ENCODE data around the gene DOK5.

Gene DOK5

DNA sequence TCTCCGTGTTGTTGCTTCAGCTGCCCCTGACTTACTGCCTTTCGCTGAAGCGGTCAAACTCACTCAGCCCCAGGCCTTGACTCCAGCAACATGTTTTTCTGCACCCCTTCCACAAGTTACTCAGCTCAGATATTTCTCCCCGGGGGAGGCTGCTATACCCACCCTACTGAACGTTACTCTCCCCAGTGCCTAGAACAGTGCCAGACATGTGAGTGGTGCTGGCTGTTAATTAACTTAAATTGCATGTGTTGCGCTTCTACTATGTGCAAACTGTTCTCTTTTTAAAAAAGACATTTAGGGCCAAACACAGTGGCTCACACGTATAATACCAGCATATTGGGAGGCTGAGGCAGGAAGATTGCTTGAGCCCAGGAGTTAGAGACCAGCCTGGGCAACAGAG, 41.2 kb upstream of the DOK5 start:
- TF ChIP-seq NFIC (IDR thresholded peaks at IDR 0.05) (no peak), FOXM1 (IDR thresholded peaks at IDR 0.05; ENCODE audit: borderline replicate concordance, low read depth) (no peak), EP300 (IDR thresholded peaks at IDR 0.05; ENCODE audit: borderline replicate concordance) (no peak), TAF1 (IDR thresholded peaks at IDR 0.05; ENCODE audit: low read depth) (no peak), TEAD4 (IDR thresholded peaks at IDR 0.05) (no peak), EGR1 (IDR thresholded peaks at IDR 0.05) (no peak), TCF12 (IDR thresholded peaks at IDR 0.05; ENCODE audit: low read depth) (no peak), RAD21 (IDR thresholded peaks at IDR 0.05; ENCODE audit: low read depth) (no peak), ZBTB7A (IDR thresholded peaks at IDR 0.05; ENCODE audit: low read depth) (no peak), CREB1 (IDR thresholded peaks at IDR 0.05; ENCODE audit: low read depth) (no peak), YY1 (IDR thresholded peaks at IDR 0.05; ENCODE audit: low read depth) (no peak)
- TF ChIP-seq, protein P1, sequence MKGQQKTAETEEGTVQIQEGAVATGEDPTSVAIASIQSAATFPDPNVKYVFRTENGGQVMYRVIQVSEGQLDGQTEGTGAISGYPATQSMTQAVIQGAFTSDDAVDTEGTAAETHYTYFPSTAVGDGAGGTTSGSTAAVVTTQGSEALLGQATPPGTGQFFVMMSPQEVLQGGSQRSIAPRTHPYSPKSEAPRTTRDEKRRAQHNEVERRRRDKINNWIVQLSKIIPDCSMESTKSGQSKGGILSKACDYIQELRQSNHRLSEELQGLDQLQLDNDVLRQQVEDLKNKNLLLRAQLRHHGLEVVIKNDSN (IDR thresholded peaks at IDR 0.05), result no peak

DNA sequence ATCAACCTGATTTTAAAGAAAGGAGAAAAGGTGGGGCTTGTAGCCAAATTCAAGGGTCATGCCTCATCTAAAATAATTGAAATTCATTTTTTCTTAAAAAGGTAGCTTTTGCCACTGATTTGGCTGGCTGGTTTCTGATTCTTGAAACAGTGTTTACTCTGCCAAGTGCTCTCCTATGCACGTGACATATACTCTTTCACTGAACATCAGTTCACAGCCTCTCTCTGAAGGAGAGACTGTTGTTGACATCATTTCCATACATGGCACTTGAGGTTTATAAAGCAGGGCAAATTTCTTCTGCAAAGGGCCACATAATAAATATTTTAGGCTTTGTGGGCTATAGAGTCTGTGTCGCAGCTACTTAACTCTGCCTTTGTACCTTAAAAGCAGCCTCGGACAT, 40.4 kb upstream of the DOK5 start:
- TF ChIP-seq, protein P1 (IDR thresholded peaks at IDR 0.05), result no peak
- TF ChIP-seq, protein P2, sequence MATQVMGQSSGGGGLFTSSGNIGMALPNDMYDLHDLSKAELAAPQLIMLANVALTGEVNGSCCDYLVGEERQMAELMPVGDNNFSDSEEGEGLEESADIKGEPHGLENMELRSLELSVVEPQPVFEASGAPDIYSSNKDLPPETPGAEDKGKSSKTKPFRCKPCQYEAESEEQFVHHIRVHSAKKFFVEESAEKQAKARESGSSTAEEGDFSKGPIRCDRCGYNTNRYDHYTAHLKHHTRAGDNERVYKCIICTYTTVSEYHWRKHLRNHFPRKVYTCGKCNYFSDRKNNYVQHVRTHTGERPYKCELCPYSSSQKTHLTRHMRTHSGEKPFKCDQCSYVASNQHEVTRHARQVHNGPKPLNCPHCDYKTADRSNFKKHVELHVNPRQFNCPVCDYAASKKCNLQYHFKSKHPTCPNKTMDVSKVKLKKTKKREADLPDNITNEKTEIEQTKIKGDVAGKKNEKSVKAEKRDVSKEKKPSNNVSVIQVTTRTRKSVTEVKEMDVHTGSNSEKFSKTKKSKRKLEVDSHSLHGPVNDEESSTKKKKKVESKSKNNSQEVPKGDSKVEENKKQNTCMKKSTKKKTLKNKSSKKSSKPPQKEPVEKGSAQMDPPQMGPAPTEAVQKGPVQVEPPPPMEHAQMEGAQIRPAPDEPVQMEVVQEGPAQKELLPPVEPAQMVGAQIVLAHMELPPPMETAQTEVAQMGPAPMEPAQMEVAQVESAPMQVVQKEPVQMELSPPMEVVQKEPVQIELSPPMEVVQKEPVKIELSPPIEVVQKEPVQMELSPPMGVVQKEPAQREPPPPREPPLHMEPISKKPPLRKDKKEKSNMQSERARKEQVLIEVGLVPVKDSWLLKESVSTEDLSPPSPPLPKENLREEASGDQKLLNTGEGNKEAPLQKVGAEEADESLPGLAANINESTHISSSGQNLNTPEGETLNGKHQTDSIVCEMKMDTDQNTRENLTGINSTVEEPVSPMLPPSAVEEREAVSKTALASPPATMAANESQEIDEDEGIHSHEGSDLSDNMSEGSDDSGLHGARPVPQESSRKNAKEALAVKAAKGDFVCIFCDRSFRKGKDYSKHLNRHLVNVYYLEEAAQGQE (IDR thresholded peaks at IDR 0.05; ENCODE audit: low read depth), result no peak

DNA sequence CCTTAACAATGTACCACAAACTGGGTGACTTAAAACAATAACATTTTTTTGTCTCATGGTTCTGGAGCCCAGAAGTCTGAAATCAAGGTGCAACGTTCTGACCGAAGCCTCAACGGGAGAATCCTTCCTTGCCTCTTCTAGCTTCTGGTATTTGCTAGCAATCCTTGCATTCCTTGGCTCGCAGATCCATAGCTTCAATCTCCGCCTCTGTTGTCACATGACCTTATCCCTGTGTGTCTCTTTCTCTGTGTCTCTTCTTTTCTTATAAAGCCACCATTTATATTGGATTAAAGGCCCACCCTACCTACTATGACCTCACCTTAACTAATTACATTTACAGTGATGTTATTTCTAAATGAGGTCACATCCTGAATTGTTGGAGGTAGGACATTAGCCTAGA, 37.2 kb upstream of the DOK5 start:
- TF ChIP-seq, protein P2 (IDR thresholded peaks at IDR 0.05; ENCODE audit: low read depth), result no peak
- TF ChIP-seq, protein P3, sequence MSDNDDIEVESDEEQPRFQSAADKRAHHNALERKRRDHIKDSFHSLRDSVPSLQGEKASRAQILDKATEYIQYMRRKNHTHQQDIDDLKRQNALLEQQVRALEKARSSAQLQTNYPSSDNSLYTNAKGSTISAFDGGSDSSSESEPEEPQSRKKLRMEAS (IDR thresholded peaks at IDR 0.05), result no peak
- TF ChIP-seq EGR1 (IDR thresholded peaks at IDR 0.05), result no peak
- TF ChIP-seq, protein P1 (IDR thresholded peaks at IDR 0.05), result no peak
- no peak for TF ChIP-seq RAD21 (IDR thresholded peaks at IDR 0.05; ENCODE audit: low read depth)
- no peak for TF ChIP-seq CEBPB (IDR thresholded peaks at IDR 0.05)
- TF ChIP-seq NFIC (IDR thresholded peaks at IDR 0.05), result no peak
- no peak for TF ChIP-seq FOXM1 (IDR thresholded peaks at IDR 0.05; ENCODE audit: borderline replicate concordance, low read depth)
- TF ChIP-seq TCF12 (IDR thresholded peaks at IDR 0.05; ENCODE audit: low read depth), result no peak
- TF ChIP-seq CREB1 (IDR thresholded peaks at IDR 0.05; ENCODE audit: low read depth), result no peak
- no peak for TF ChIP-seq TEAD4 (IDR thresholded peaks at IDR 0.05)
- no peak for TF ChIP-seq TAF1 (IDR thresholded peaks at IDR 0.05; ENCODE audit: low read depth)
- TF ChIP-seq EP300 (IDR thresholded peaks at IDR 0.05; ENCODE audit: borderline replicate concordance), result no peak
- TF ChIP-seq ZBTB7A (IDR thresholded peaks at IDR 0.05; ENCODE audit: low read depth), result no peak

- TF ChIP-seq, protein P1 (IDR thresholded peaks at IDR 0.05), result no peak
- TF ChIP-seq, protein P3 (IDR thresholded peaks at IDR 0.05), result no peak
- no peak for TF ChIP-seq NFIC (IDR thresholded peaks at IDR 0.05)
- no peak for TF ChIP-seq TEAD4 (IDR thresholded peaks at IDR 0.05)
- TF ChIP-seq TCF12 (IDR thresholded peaks at IDR 0.05; ENCODE audit: low read depth), result no peak
Observed at GRCh38 chr20:54450207-54450606, 25.2 kb upstream of the DOK5 start.

DNA sequence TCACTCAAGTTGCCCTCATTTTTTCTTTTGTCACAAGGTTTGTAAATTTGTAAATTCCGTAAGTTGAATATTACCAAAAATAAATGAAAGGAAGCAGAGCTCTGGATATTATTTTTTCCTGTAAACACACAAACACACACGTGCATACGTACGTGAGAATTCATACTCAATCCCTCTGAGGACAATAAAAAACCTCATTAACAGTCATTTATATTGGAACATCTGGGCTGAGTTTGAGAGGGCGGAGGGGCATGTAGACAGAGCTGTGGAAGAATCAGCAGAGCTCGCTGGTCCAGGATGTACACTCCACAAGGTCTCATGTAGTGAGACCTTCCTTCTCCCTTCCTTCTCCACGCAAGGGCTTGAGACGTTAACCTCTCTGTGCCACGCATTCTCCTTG, 24.2 kb upstream of the DOK5 start:
- no peak for TF ChIP-seq EP300 (IDR thresholded peaks at IDR 0.05; ENCODE audit: borderline replicate concordance)
- no peak for TF ChIP-seq CREB1 (IDR thresholded peaks at IDR 0.05; ENCODE audit: low read depth)
- no peak for TF ChIP-seq EGR1 (IDR thresholded peaks at IDR 0.05)
- TF ChIP-seq, protein P1 (IDR thresholded peaks at IDR 0.05), result no peak
- TF ChIP-seq RAD21 (IDR thresholded peaks at IDR 0.05; ENCODE audit: low read depth), result no peak
- TF ChIP-seq YY1 (IDR thresholded peaks at IDR 0.05; ENCODE audit: low read depth), result no peak
- TF ChIP-seq, protein P2 (IDR thresholded peaks at IDR 0.05; ENCODE audit: low read depth), result no peak
- TF ChIP-seq TEAD4 (IDR thresholded peaks at IDR 0.05), result no peak
- TF ChIP-seq CEBPB (IDR thresholded peaks at IDR 0.05), result no peak
- no peak for TF ChIP-seq ZBTB7A (IDR thresholded peaks at IDR 0.05; ENCODE audit: low read depth)
- TF ChIP-seq, protein P3 (IDR thresholded peaks at IDR 0.05), result no peak
- no peak for TF ChIP-seq TCF12 (IDR thresholded peaks at IDR 0.05; ENCODE audit: low read depth)
- TF ChIP-seq NFIC (IDR thresholded peaks at IDR 0.05), result no peak
- no peak for TF ChIP-seq FOXM1 (IDR thresholded peaks at IDR 0.05; ENCODE audit: borderline replicate concordance, low read depth)
- TF ChIP-seq TAF1 (IDR thresholded peaks at IDR 0.05; ENCODE audit: low read depth), result no peak
